ES-I3 (cell line): ENCODE measurements around the gene CFAP20DC.

Source experiments
- H3K36me3 ChIP-seq: 2 replicates; pipeline ENCODE4 v1.6.1; 2013; ENCODE audit warnings: mild to moderate bottlenecking, low read length, control low read depth, moderate library complexity; ENCODE audit not compliant: insufficient read depth
- H3K4me1 ChIP-seq: 2 replicates; pipeline ENCODE4 v1.6.1; 2013; ENCODE audit warnings: mild to moderate bottlenecking, control low read depth, low read length; ENCODE audit not compliant: insufficient read depth
- H3K9ac ChIP-seq: 2 replicates; pipeline ENCODE4 v1.6.1; 2013; ENCODE audit warnings: low read depth, mild to moderate bottlenecking, low read length, moderate library complexity
- H3K9me3 ChIP-seq: 2 replicates; pipeline ENCODE4 v1.6.1; 2013; ENCODE audit warnings: mild to moderate bottlenecking, low read length, moderate library complexity; ENCODE audit not compliant: control insufficient read depth, insufficient read depth

The CFAP20DC gene

GRCh38 chr3:58804914-58805313 is 244.9 kb downstream of the CFAP20DC start:
- Histone ChIP-seq H3K36me3 (no peaks in the 10 kb centered on the region), H3K9ac (no peak overlapping the region), H3K9me3 (no peaks in the 10 kb centered on the region), H3K4me1 (no peaks in the 10 kb centered on the region)

- no peak overlapping the region for H3K9ac ChIP-seq
- no peaks in the 10 kb centered on the region for H3K36me3 ChIP-seq
- no peaks in the 10 kb centered on the region for H3K4me1 ChIP-seq
- no peaks in the 10 kb centered on the region for H3K9me3 ChIP-seq
Observed at GRCh38 chr3:58801541-58801940, 248.3 kb downstream of the CFAP20DC start.

- Histone ChIP-seq H3K36me3 (no peaks in the 10 kb centered on the region), H3K4me1 (no peaks in the 10 kb centered on the region), H3K9me3 (no peaks in the 10 kb centered on the region), H3K9ac (no peak overlapping the region)
Observed at GRCh38 chr3:58800940-58801339, 248.9 kb downstream of the CFAP20DC start.

- H3K4me1 ChIP-seq = no peaks in the 10 kb centered on the region
- no peaks in the 10 kb centered on the region for H3K9me3 ChIP-seq
- no peaks in the 10 kb centered on the region for H3K36me3 ChIP-seq
- H3K9ac ChIP-seq = no peak overlapping the region
Observed at GRCh38 chr3:58800032-58800431, 249.8 kb downstream of the CFAP20DC start.

- Histone ChIP-seq H3K9me3 (no peaks in the 10 kb centered on the region), H3K4me1 (no peaks in the 10 kb centered on the region), H3K9ac (no peak overlapping the region), H3K36me3 (no peaks in the 10 kb centered on the region)
Observed at GRCh38 chr3:58799271-58799670, 250.6 kb downstream of the CFAP20DC start.

- Histone ChIP-seq H3K4me1 (no peaks in the 10 kb centered on the region; the same call in 1 of the 2 replicates), H3K9me3 (no peaks in the 10 kb centered on the region), H3K9ac (no peak overlapping the region), H3K36me3 (no peaks in the 10 kb centered on the region)
Observed at GRCh38 chr3:58798312-58798711, 251.5 kb downstream of the CFAP20DC start.

GRCh38 chr3:58794750-58795149 is 255.1 kb downstream of the CFAP20DC start:
- no peaks in the 10 kb centered on the region for H3K36me3 ChIP-seq
- peaks cover under 1% of the 10 kb centered on the region; the same call in 1 of the 2 replicates for H3K4me1 ChIP-seq
- H3K9me3 ChIP-seq = no peaks in the 10 kb centered on the region
- H3K9ac ChIP-seq = no peak overlapping the region

- Histone ChIP-seq H3K9me3 (no peaks in the 10 kb centered on the region), H3K36me3 (no peaks in the 10 kb centered on the region), H3K4me1 (peaks cover 8% of the 10 kb centered on the region), H3K9ac (no peak overlapping the region)
Observed at GRCh38 chr3:58793938-58794337, 255.9 kb downstream of the CFAP20DC start.

- H3K9me3 ChIP-seq = no peaks in the 10 kb centered on the region
- H3K4me1 ChIP-seq = peaks cover 11% of the 10 kb centered on the region
- no peak overlapping the region for H3K9ac ChIP-seq
- H3K36me3 ChIP-seq = no peaks in the 10 kb centered on the region
Observed at GRCh38 chr3:58792921-58793451, 256.8 kb downstream of the CFAP20DC start.

- Histone ChIP-seq H3K9ac (no peak overlapping the region), H3K36me3 (no peaks in the 10 kb centered on the region)
Observed at GRCh38 chr3:58789385-58789784, 260.4 kb downstream of the CFAP20DC start.

GRCh38 chr3:58784888-58785287 is 264.9 kb downstream of the CFAP20DC start:
- H3K9me3 ChIP-seq = no peaks in the 10 kb centered on the region
- peaks cover 19% of the 10 kb centered on the region for H3K4me1 ChIP-seq
- no peaks in the 10 kb centered on the region for H3K36me3 ChIP-seq

More at GRCh38 chr3:58789385-58789784, 260.4 kb downstream of the CFAP20DC start:
- Histone ChIP-seq H3K4me1 (peaks cover 19% of the 10 kb centered on the region), H3K9me3 (no peaks in the 10 kb centered on the region)

GRCh38 chr3:58784425-58784824 is 265.4 kb downstream of the CFAP20DC start:
- no peaks in the 10 kb centered on the region for H3K9me3 ChIP-seq
- no peaks in the 10 kb centered on the region for H3K36me3 ChIP-seq
- peaks cover 16% of the 10 kb centered on the region for H3K4me1 ChIP-seq
- H3K9ac ChIP-seq = no peak overlapping the region

More at GRCh38 chr3:58784888-58785287, 264.9 kb downstream of the CFAP20DC start:
- no peak overlapping the region for H3K9ac ChIP-seq

- Histone ChIP-seq H3K4me1 (peaks cover 10% of the 10 kb centered on the region; the same call in 1 of the 2 replicates), H3K9me3 (no peaks in the 10 kb centered on the region), H3K9ac (no peak overlapping the region), H3K36me3 (no peaks in the 10 kb centered on the region)
Observed at GRCh38 chr3:58783845-58784244, 266.0 kb downstream of the CFAP20DC start.

GRCh38 chr3:58779934-58780333 is 269.9 kb downstream of the CFAP20DC start:
- no peak overlapping the region for H3K9ac ChIP-seq
- no peaks in the 10 kb centered on the region for H3K36me3 ChIP-seq
- H3K9me3 ChIP-seq = no peaks in the 10 kb centered on the region
- H3K4me1 ChIP-seq = no peaks in the 10 kb centered on the region

- no peaks in the 10 kb centered on the region for H3K4me1 ChIP-seq
- no peaks in the 10 kb centered on the region for H3K9me3 ChIP-seq
- no peak overlapping the region for H3K9ac ChIP-seq
- no peaks in the 10 kb centered on the region for H3K36me3 ChIP-seq
Observed at GRCh38 chr3:58776231-58776630, 273.6 kb downstream of the CFAP20DC start.

GRCh38 chr3:58772462-58772861 is 277.4 kb downstream of the CFAP20DC start:
- H3K4me1 ChIP-seq = no peaks in the 10 kb centered on the region
- H3K9me3 ChIP-seq = no peaks in the 10 kb centered on the region
- no peaks in the 10 kb centered on the region for H3K36me3 ChIP-seq
- no peak overlapping the region for H3K9ac ChIP-seq
